ENCODE measurements around the gene SCGB3A1.

SCGB3A1 gene, protein sequence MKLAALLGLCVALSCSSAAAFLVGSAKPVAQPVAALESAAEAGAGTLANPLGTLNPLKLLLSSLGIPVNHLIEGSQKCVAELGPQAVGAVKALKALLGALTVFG

GRCh38 chr5:180591311-180591887 lies at the start of gene SCGB3A1:
TSS of gene SCGB3A1 (minus strand) at chr5:180591499. CDS start at chr5:180591462, 37 bp downstream.
- DNase-seq (ENCODE audit: low read depth) = no peak

DNA sequence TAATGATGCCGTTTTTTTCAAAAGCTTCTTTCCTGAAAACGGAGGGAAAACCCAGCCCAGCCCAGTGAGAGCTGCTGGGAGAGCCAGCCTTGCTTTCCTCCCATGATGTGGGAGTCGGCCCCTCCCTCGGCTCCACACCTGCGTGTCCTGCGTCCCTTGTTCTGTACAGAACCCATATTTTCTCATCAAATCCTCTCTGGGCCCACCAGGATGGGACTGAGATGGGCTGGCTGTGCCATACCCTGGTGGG lies 49.2 kb upstream of the SCGB3A1 start:
- no peak for DNase-seq (ENCODE audit: low read depth)

DNA sequence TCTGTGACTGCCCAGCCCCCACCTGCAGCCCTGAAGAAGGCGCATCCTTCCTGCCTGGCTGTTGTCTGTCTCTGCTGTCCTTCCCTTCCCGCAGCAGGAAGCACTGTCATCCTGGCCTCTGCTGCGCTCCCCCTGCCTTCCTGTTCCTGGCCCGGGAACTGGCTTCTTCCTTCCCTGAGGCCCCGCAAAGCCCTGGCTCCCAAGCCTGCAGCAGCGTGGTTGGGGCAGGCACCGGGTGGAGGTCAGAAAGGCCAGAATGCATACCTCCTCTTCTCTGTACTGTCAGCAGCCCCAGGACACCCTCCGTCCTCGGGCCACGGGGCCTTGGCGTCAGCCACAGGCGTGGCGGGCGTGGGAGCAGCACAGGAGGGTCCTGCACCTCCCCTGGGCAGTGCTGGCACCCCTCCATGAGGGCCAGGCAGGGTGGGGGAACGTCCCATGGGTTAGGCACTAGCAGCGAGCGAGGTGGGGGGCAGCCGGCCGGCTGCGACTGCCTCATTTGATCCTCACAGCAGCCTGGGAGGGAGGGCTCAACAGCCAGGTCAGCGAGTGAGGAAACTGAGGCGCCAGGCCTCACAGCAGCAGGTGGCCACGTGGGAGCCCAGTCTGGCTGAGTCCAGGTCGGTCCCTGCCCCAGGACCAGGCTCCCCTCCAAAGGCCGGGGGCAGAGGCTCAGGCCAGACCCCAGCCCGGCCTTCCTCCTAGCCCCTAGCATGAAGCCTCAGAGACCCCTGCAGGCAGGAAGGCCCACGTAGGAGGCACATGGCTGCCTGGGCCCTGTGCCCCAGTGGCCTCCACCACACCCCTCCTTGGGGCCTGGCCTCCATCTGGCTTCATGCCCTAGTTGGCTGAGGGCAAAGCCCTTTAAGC lies 48.7 kb upstream of the SCGB3A1 start:
- DNase-seq (ENCODE audit: low read depth) = no peak

DNA sequence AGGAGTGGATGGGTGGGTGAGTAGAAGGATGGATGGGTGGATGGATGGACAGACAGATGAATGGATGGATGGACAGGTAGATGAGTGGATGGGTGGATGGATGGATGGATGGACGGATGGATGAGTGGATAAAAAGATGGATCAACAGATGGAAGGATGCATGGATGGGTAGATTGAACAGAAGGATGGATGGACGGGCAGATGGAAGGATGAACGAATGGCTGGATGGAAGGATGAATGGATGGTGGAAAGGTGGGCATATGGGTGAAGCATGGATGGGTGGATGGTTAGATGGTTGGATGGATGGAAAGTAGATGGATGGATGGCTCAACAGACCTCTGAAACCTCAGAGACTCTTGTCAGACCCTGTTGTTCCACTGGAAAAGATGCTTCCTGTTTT lies 48.0 kb upstream of the SCGB3A1 start:
- DNase-seq (ENCODE audit: low read depth) = no peak

DNA sequence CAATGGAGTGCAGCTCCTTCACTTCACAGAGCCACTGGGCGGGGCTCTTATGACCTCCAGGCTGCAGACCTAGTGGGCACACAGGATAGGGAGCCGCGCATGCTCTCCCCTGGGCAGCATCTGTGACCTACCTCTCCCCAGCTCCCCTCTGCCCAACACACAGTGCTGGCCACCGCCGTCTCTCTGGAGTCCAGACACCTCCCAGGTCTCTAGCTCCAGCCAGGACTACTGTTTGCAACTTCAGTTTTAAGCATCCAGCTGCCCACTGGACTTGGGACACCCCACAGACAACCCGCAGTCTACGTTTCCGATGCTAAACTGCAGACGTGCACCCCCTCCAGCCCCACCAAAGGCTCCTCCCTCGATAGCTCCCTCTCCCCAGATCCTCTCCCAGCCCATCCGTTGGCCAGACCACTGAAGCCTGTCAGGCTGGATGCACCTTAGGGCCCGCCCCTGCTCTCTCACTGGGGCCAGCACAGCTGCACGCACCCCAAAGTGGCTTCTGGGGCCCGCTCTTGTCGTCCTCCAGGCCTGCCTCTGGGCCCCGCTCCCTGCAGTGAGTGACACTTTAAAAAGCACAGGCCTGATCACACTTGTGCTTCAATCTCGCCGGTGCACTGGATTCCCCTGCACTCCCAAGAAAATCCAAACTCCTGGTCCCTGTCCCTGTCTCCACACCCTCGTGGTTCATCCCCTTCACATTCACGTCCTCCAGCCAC lies 46.8 kb upstream of the SCGB3A1 start:
- no peak for DNase-seq (ENCODE audit: low read depth)

DNA sequence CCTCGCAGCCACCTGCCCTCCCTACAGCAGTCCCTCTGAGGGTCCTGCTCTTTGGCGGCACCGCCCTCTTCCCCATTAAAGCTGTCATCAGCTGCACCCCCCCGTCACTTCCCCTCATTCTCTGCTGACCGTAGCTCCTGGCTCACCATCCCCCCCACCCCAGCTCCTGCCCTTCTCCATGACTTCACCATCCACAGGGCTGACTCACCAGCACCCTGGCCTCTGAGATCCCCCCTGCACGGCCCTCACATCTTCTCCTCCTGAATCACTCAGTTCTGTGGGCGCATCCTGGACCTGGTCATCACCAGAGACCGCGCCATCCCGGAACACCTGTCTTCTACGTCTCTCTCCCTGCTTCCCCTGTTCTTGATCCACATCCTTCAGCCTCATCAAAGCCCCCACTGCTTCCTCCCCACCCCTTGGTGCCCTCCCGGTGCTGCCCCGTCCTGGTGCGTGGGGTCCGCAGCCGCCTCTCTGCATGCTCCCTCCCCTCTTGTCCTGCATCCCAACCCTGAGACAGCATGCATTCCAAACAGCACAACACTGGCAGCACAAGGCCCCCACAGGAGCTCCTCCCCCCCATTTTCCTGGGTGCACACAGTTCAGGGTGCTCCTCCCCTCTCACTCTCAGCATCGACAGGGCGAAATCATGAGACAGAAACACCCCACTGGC lies 45.2 kb upstream of the SCGB3A1 start:
- DNase-seq (ENCODE audit: low read depth) = no peak

DNA sequence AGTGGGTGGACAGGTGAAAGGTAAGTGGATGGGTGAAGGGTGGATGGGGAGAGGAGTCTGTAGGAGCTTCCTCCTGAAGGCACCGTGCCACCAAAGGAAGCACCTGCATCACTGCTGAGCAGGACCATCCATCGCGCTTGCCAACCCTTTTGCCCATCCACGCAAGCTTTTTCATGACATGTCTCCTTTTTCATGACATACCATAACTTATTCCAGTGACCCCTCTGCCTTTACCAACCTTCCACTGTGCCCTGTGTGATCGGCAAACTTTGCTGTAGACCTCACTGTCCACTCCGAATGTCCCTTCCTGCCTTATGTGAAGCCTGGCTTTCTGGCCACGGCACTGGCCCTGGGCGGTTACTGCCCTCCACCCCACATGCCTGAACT lies 44.7 kb upstream of the SCGB3A1 start:
- DNase-seq (ENCODE audit: low read depth) = no peak

GRCh38 chr5:180633283-180634177 lies 42.2 kb upstream of the SCGB3A1 start:
- DNase-seq (ENCODE audit: low read depth) = no peak

DNA sequence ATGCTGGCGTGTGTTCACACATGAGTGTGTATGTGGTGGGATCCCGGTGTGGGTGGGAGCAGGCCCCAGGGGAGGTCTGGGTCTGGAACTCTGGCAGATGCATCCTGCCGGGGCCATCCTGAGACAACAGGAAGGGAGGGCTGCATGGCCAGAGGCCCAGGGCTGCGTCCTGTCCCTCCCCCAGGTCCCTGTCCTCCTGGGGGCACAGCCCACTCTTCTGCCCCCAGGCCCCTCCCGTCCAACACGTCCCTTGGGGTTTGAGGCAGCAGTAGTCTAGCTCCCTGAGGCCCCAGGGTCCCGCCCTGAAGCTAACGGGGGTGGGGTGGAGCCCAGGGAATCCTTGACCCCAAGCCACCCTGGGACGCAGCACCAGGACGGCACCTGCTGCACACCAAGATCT lies 41.5 kb upstream of the SCGB3A1 start:
- no peak for DNase-seq (ENCODE audit: low read depth)

DNA sequence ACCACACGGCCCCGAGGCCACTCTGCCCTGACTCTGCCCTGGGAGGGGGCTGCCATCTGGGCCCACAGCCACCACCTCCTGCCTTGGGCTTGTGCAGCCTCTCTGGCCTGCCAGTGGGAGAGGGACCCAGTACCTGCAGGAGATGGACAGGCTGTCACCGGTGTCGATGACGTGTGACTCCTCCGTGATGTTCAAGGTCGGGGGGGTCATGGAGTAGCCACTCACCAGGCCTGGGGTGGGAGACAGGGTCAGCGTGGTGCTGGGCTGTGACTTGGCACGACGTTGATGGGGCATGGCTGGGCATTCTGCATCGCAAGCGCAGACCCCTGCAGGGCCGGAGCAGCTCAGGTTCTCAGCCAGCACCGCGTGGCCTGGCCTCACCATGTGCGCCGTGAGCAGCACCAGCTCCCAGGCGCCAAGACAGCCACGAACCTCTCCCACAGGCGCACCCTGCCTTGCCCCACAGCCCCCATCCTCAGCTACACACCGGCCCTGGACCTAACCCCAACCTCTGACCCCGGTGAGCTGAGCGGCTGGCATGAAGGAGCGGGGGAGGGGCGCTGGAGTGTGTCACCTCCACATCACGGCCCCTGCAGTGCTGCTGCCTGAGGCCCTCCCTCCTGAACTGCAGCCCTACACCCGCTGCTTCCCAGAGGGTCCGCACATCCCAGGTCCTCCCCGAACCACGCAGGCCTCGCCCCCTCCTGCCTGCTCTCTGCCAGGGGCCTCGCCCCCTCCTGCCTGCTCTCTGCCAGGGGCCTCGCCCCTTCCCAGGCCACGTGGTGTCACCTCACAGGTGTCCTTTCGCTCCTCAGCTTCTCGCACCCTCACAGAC lies 40.5 kb upstream of the SCGB3A1 start:
- no peak for DNase-seq (ENCODE audit: low read depth)

DNA sequence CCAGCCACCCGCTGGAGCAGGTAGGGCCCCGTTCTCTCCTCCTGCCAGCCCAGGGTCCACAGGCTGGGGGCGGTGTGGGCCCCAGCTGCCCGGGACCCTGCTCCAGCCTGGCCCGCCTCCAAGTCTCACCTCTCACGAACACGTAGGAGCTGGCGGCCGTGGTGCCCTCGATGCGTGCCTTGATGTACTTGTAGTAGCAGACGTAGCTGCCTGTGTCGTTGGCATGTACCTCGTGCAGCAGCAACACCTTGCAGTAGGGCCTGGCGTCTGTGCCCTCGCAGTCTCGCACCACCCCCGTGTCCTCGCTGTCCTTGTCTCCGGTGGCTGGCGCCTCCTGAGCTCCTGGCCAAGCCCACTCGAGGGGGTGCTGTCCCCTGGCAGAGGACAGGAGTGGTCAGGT lies 39.1 kb upstream of the SCGB3A1 start:
- DNase-seq (ENCODE audit: low read depth) = no peak

GRCh38 chr5:180629831-180630382 lies 38.6 kb upstream of the SCGB3A1 start:
- no peak for DNase-seq (ENCODE audit: low read depth)

DNA sequence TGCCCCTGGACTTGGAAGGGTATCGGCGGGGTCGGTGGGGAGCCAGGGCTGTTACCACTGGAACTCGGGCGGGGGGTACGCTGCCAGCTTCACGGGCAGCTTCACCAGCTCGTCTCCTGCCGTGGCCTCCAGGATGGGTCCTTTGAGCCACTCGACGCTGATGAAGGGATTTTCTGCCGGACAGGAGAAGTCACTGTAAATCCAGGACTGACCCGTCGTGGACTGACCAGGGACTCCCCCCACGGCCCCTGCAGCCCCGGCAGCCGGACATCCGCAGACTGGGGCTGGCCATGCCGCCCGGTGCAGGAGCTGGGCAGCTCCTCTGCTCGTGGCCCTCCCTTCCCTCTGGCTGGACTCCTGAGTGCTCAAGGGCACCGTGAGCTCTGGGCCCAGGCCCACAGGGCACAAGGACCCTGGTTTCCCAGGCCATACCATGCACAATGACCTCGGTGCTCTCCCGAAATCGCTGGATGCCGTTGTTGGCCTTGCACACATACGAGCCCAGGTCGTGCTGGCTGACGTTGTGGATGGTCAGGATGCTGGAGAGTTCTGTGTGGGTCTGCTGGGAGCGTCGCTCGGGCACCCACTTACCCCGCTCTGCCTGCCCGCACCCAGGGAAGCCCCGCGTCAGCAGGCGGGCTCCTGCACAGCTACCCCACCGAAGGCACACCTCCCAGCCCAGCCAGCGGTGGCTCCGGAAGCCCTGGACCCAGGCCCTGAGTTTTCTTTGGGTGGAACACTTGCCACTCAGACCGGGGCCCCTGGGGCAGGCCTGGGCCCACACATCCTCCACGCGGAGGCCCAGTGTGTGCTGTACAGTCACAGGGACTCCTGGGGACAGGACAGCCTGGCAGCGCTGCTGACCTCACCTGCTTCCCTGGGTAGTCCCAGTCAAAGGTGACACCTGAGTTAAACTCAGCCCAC lies 37.8 kb upstream of the SCGB3A1 start:
- no peak for DNase-seq (ENCODE audit: low read depth)

GRCh38 chr5:180628211-180628610 lies 36.9 kb upstream of the SCGB3A1 start:
- no peak for DNase-seq (ENCODE audit: low read depth)

- no peak for DNase-seq (ENCODE audit: low read depth)
Observed at GRCh38 chr5:180627386-180628120, 36.3 kb upstream of the SCGB3A1 start.

GRCh38 chr5:180626661-180627385 lies 35.5 kb upstream of the SCGB3A1 start:
- no peak for DNase-seq (ENCODE audit: low read depth)

DNA sequence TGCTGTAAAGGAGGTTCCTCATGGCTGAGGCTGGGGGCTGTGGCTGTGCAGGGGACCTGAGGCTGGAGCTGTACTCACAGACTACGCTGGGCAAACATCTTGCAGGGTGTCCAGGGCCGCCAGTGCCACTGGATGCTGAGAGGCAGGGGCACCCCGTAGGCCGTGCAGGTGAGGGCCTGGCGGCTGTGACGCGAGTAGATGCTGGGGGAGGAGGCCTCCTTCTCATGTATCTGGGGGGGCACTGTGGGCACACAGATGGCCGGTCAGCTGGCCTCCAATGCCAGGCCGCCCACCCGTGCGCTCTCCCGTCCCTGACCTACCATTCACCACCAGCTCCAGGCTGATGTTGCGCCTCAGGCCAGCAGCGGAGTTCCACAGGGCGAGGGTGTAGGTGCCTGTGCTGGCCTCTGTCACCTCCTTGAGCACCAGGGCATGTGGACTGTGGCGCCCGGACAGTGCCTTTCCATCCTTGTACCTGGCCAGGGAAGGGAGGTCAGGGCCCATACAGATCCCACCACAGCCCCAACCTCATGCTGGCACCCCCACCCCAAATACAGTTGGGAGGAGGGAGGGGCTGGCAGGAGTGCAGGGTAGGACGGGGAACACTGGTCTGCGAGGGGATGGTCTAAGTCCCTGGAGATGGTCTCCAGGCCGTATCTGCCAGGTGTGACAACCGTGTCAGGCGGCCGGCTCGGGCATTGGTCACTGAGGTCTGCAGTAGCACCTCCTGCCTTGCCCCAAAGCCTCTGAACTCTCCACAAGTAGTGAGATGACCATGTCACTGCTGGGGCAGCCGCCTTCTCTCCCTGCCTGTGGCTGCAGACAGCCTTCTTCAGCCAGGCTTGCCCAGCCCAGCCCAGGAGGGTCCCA lies 34.7 kb upstream of the SCGB3A1 start:
- no peak for DNase-seq (ENCODE audit: low read depth)

Measured in stimulated activated CD8-positive, alpha-beta memory T cell treated with anti-CD3 and anti-CD28 coated beads, Interleukin-12 subunit alpha, Interleukin-12 subunit beta, amount 100 ng/mL, for 1 hour (primary cell).